WTC11 (cell line): ENCODE measurements around the gene ZGPAT. TPM values are rescaled to one million over a fixed set of nuclear protein-coding genes. Genes with fewer than 3 reads are reported as not detected.

Experiments
- ATAC-seq: fragments of 200-7000 bp; cut with Tn5 transposase; 2 replicates; pipeline ENCODE4 v1.10.0; 2021; ENCODE audit warnings: mild to moderate bottlenecking, moderate library complexity
- CTCF ChIA-PET: fragments of 300-600 bp; sonication (Branson Sonifier 250); formaldehyde crosslinking; loops from one replicate; lab custom pipeline; 2021; ENCODE audit warnings: antibody characterized with exemption; lab: Charles Lee
- POLR2A ChIA-PET: fragments of 350-600 bp; sonication (Branson Sonifier 250); formaldehyde crosslinking; loops from one replicate; lab custom pipeline; 2021; ENCODE audit warnings: antibody characterized with exemption; lab: Charles Lee
- DNase-seq: peaks from one replicate; pipeline ENCODE4 v3.0.0; 2021; ENCODE audit warnings: low spot score
- H3K27ac Mint-ChIP-seq: 2 replicates; pipeline ENCODE4 v1.8.0; 2021; ENCODE audit warnings: mixed read lengths
- H3K27me3 Mint-ChIP-seq: 2 replicates; pipeline ENCODE4 v1.8.0; 2021; ENCODE audit warnings: low read depth, mild to moderate bottlenecking, moderate library complexity, mixed read lengths
- H3K36me3 Mint-ChIP-seq: 2 replicates; pipeline ENCODE4 v1.8.0; 2021; ENCODE audit warnings: mixed read lengths
- H3K4me1 Mint-ChIP-seq: 2 replicates; pipeline ENCODE4 v1.8.0; 2022; ENCODE audit warnings: mixed read lengths
- H3K4me3 Mint-ChIP-seq: 2 replicates; pipeline ENCODE4 v1.8.0; 2021; ENCODE audit warnings: mild to moderate bottlenecking, moderate library complexity, mixed read lengths
- H3K9me3 Mint-ChIP-seq: 2 replicates; pipeline ENCODE4 v1.8.0; 2021; ENCODE audit warnings: mixed read lengths
- AR ChIP-seq: fragments of 250-450 bp; sonication (Bioruptor Pico); IDR thresholded peaks from 2 replicates; pipeline ENCODE4 v1.9.0; 2021; ENCODE audit warnings: mild to moderate bottlenecking
- ATF2 ChIP-seq: sonication (generic); formaldehyde crosslinking; IDR thresholded peaks from 2 replicates; pipeline ENCODE4 v1.8.1; 2022; ENCODE audit warnings: low read depth, missing genetic modification reagents, borderline replicate concordance
- ATF3 ChIP-seq: sonication (generic); formaldehyde crosslinking; conservative IDR thresholded peaks from 2 replicates; pipeline ENCODE4 v1.8.1; 2022; ENCODE audit warnings: mild to moderate bottlenecking, missing genetic modification reagents
- CTCF ChIP-seq: fragments of 200-600 bp; IDR thresholded peaks from 2 replicates; pipeline ENCODE4 v1.8.0; 2022; ENCODE audit warnings: antibody characterized with exemption
- ESRRA ChIP-seq: sonication (generic); formaldehyde crosslinking; IDR thresholded peaks from 2 replicates; pipeline ENCODE4 v1.8.1; 2022; ENCODE audit warnings: mild to moderate bottlenecking, missing genetic modification reagents, borderline replicate concordance
- ETV6 ChIP-seq: sonication (generic); formaldehyde crosslinking; IDR thresholded peaks from 2 replicates; pipeline ENCODE4 v1.8.1; 2022; ENCODE audit warnings: mild to moderate bottlenecking, missing genetic modification reagents
- FOXK1 ChIP-seq: sonication (generic); formaldehyde crosslinking; IDR thresholded peaks from 2 replicates; pipeline ENCODE4 v1.8.0; 2022; ENCODE audit warnings: mild to moderate bottlenecking, moderate library complexity, missing genetic modification reagents
- GABPB1 ChIP-seq: sonication (generic); formaldehyde crosslinking; IDR thresholded peaks from 2 replicates; pipeline ENCODE4 v1.8.1; 2023; ENCODE audit warnings: mild to moderate bottlenecking, missing genetic modification reagents
- HMGA2 ChIP-seq: fragments of 250-450 bp; sonication (Bioruptor Pico); IDR thresholded peaks from 2 replicates; pipeline ENCODE4 v1.4.0; 2021; ENCODE audit warnings: mild to moderate bottlenecking, moderate library complexity
- IRF1 ChIP-seq: sonication (generic); formaldehyde crosslinking; IDR thresholded peaks from 2 replicates; pipeline ENCODE4 v1.8.0; 2023; ENCODE audit warnings: missing genetic modification reagents
- IRF2 ChIP-seq: sonication (generic); formaldehyde crosslinking; IDR thresholded peaks from 2 replicates; pipeline ENCODE4 v1.8.0; 2022; ENCODE audit warnings: low read depth, missing genetic modification reagents, borderline replicate concordance
- JAZF1 ChIP-seq: fragments of 250-450 bp; sonication (Bioruptor Pico); IDR thresholded peaks from 2 replicates; pipeline ENCODE4 v1.9.0; 2021; ENCODE audit warnings: moderate library complexity, mild to moderate bottlenecking, inconsistent platforms
- KAT7 ChIP-seq: sonication (generic); formaldehyde crosslinking; IDR thresholded peaks from 2 replicates; pipeline ENCODE4 v1.8.1; 2023; ENCODE audit warnings: missing genetic modification reagents, mild to moderate bottlenecking, borderline replicate concordance
- MAX ChIP-seq: sonication (generic); formaldehyde crosslinking; IDR thresholded peaks from 2 replicates; pipeline ENCODE4 v1.8.0; 2022; ENCODE audit warnings: mild to moderate bottlenecking, missing genetic modification reagents
- NR1H2 ChIP-seq: sonication (generic); formaldehyde crosslinking; IDR thresholded peaks from 2 replicates; pipeline ENCODE4 v1.9.0; 2021; ENCODE audit warnings: mild to moderate bottlenecking, moderate library complexity, missing genetic modification reagents
- NR3C1 ChIP-seq: sonication (generic); formaldehyde crosslinking; conservative IDR thresholded peaks from 2 replicates; pipeline ENCODE4 v1.8.1; 2023; ENCODE audit warnings: low read depth, mild to moderate bottlenecking, missing genetic modification reagents
- RORB ChIP-seq: fragments of 250-450 bp; sonication (Bioruptor Pico); IDR thresholded peaks from 2 replicates; pipeline ENCODE4 v1.9.0; 2021; ENCODE audit warnings: mild to moderate bottlenecking
- SOX15 ChIP-seq: fragments of 250-450 bp; sonication (Bioruptor Pico); IDR thresholded peaks from 2 replicates; pipeline ENCODE4 v1.9.0; 2021; ENCODE audit warnings: mild to moderate bottlenecking
- TCF7 ChIP-seq: sonication (generic); formaldehyde crosslinking; IDR thresholded peaks from 2 replicates; pipeline ENCODE4 v1.8.0; 2022; ENCODE audit warnings: mild to moderate bottlenecking, low read depth, missing genetic modification reagents, moderate library complexity
- TEAD1 ChIP-seq: sonication (generic); formaldehyde crosslinking; IDR thresholded peaks from 2 replicates; pipeline ENCODE4 v1.8.0; 2022; ENCODE audit warnings: mild to moderate bottlenecking, missing genetic modification reagents
- USF2 ChIP-seq: sonication (generic); formaldehyde crosslinking; IDR thresholded peaks from 2 replicates; pipeline ENCODE4 v1.8.1; 2023; ENCODE audit warnings: mild to moderate bottlenecking, missing genetic modification reagents, moderate library complexity
- ZBTB21 ChIP-seq: sonication (generic); formaldehyde crosslinking; IDR thresholded peaks from 2 replicates; pipeline ENCODE4 v1.8.1; 2023; ENCODE audit warnings: mild to moderate bottlenecking, missing genetic modification reagents, borderline replicate concordance
- ZNF138 ChIP-seq: sonication (generic); formaldehyde crosslinking; conservative IDR thresholded peaks from 2 replicates; pipeline ENCODE4 v1.8.1; 2022; ENCODE audit warnings: mild to moderate bottlenecking, moderate library complexity, missing genetic modification reagents
- ZNF416 ChIP-seq: fragments of 250-450 bp; sonication (Bioruptor Pico); IDR thresholded peaks from 2 replicates; pipeline ENCODE4 v1.9.0; 2021; ENCODE audit warnings: mild to moderate bottlenecking, inconsistent platforms
- total RNA-seq: library from RNA; stranded (reverse); gene quantifications from 3 replicates; pipeline ENCODE4 v1.2.3, GENCODE V29; 2021

The ZGPAT gene
- total RNA-seq, 1 experiment from 2014 or later, result 28.3 TPM

- CTCF ChIA-PET, result no interaction called here
- Mint-ChIP-seq H3K27me3 (no peaks in the 10 kb centered on the region), H3K27ac (no peak overlapping the region), H3K36me3 (peaks cover 7% of the 10 kb centered on the region; the same call in 1 of the 2 replicates), H3K4me1 (no peaks in the 10 kb centered on the region), H3K4me3 (no peak overlapping the region), H3K9me3 (no peaks in the 10 kb centered on the region)
- ATAC-seq (no peak), DNase-seq (no peak)
- TF ChIP-seq ATF2 (CRISPR knock-in tag), result no peak
- no peak for TF ChIP-seq RORB (CRISPR knock-in tag)
- TF ChIP-seq USF2 (CRISPR knock-in tag), result no peak
- no peak for TF ChIP-seq CTCF
- TF ChIP-seq ZNF138 (CRISPR knock-in tag), result no peak
- TF ChIP-seq ESRRA, result no peak
- TF ChIP-seq TEAD1 (CRISPR knock-in tag), result no peak
- TF ChIP-seq ETV6, result no peak
- TF ChIP-seq SOX15 (CRISPR knock-in tag), result no peak
- no peak for TF ChIP-seq AR (CRISPR knock-in tag)
- TF ChIP-seq GABPB1 (CRISPR knock-in tag), result no peak
- no peak for TF ChIP-seq HMGA2
- TF ChIP-seq ATF3, result no peak
- TF ChIP-seq ZBTB21 (CRISPR knock-in tag), result no peak
- TF ChIP-seq TCF7 (CRISPR knock-in tag), result no peak
- TF ChIP-seq, all 79 proteins: peak for 0
- POLR2A ChIA-PET, result no interaction called here
These were observed 27.4 kb upstream of the ZGPAT start for GRCh38 chr20:63680427-63680826.

- Mint-ChIP-seq H3K27ac (no peak overlapping the region), H3K36me3 (peaks cover 2% of the 10 kb centered on the region; the same call in 1 of the 2 replicates), H3K4me3 (no peak overlapping the region), H3K27me3 (no peaks in the 10 kb centered on the region), H3K4me1 (no peaks in the 10 kb centered on the region), H3K9me3 (no peaks in the 10 kb centered on the region)
- DNase-seq (no peak), ATAC-seq (no peak)
- CTCF ChIA-PET, result no interaction called here
- POLR2A ChIA-PET, result no interaction called here
- TF ChIP-seq JAZF1 (no peak), TCF7 (CRISPR knock-in tag) (no peak), FOXK1 (CRISPR knock-in tag) (no peak), MAX (CRISPR knock-in tag) (no peak), ZNF416 (CRISPR knock-in tag) (no peak), IRF1 (CRISPR knock-in tag) (no peak), KAT7 (no peak), NR3C1 (CRISPR knock-in tag) (no peak), NR1H2 (CRISPR knock-in tag) (no peak), IRF2 (CRISPR knock-in tag) (no peak)
These were observed 26.8 kb upstream of the ZGPAT start for GRCh38 chr20:63680857-63681608.
